ENCODE data around the gene GATA6.
"Not testable (repeated sequence)": the region's sequence is repeated elsewhere in the genome, so short reads cannot be mapped to it uniquely, and the experiment has no call there.

GATA6 gene

GRCh38 chr18:22220585-22220984 lies 51.2 kb downstream of the GATA6 start:
- not testable (repeated sequence) for H3K4me3 Mint-ChIP-seq; H3K4me1 Mint-ChIP-seq (ENCODE audit: low read depth); H3K27me3 Mint-ChIP-seq (ENCODE audit: low read depth); H3K36me3 Mint-ChIP-seq (ENCODE audit: low read depth); H3K27ac Mint-ChIP-seq; H3K9me3 Mint-ChIP-seq

GRCh38 chr18:22221350-22221749 lies 52.0 kb downstream of the GATA6 start:
- H3K9me3 Mint-ChIP-seq: peaks cover 4% of the 10 kb centered on the region
- H3K4me1 Mint-ChIP-seq (ENCODE audit: low read depth): no peaks in the 10 kb centered on the region
- no peak overlapping the region for H3K27ac Mint-ChIP-seq
- H3K27me3 Mint-ChIP-seq (ENCODE audit: low read depth): no peaks in the 10 kb centered on the region
- no peaks in the 10 kb centered on the region for H3K36me3 Mint-ChIP-seq (ENCODE audit: low read depth)
- no peak overlapping the region for H3K4me3 Mint-ChIP-seq

GRCh38 chr18:22223254-22223964 lies 54.0 kb downstream of the GATA6 start:
- H3K4me1 Mint-ChIP-seq (ENCODE audit: low read depth): no peaks in the 10 kb centered on the region
- no peaks in the 10 kb centered on the region for H3K36me3 Mint-ChIP-seq (ENCODE audit: low read depth)
- no peak overlapping the region for H3K27ac Mint-ChIP-seq
- no peaks in the 10 kb centered on the region for H3K27me3 Mint-ChIP-seq (ENCODE audit: low read depth)
- H3K4me3 Mint-ChIP-seq: no peak overlapping the region
- peaks cover 4% of the 10 kb centered on the region for H3K9me3 Mint-ChIP-seq

DNA sequence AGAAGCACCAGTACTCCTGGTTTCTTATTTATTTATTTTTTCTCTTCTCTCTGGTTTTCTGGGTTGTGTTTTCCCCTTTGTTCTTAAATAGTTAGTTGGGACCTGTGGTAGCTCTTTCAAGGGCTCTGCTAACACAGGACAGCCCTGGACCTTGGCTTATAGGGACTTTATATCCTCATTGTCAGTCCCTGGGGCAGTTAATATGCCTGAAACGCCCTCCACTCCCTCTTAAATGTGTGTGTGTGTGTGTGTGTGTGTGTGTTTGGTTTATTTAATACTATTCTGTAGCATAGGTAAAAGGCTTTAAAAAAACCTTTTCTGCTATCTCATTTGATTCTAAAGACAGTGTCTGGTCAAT lies 54.6 kb downstream of the GATA6 start:
- peaks cover 4% of the 10 kb centered on the region for H3K9me3 Mint-ChIP-seq

DNA sequence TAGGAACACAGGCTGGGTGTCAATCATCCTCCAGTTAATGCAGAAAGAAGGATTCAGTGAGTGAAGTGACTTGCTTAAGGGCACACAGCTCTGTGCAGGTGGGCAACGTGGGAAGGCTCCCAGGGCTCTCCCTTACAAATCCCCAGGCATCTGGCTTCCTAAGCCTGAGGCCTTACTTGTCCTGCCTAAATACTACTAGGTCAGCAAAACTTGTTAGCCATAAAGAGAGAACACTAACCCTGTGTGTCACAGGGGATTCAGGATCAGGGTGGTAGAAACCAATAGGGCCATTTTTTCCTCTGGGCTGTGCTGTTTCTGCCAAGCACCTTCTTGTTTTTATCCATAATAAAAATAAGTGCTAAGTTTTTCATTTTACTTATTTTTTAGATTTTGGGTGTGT lies 55.0 kb downstream of the GATA6 start:
- peaks cover 6% of the 10 kb centered on the region for H3K9me3 Mint-ChIP-seq
- H3K4me3 Mint-ChIP-seq: no peak overlapping the region
- no peak overlapping the region for H3K27ac Mint-ChIP-seq
- H3K36me3 Mint-ChIP-seq (ENCODE audit: low read depth): no peaks in the 10 kb centered on the region
- no peaks in the 10 kb centered on the region for H3K27me3 Mint-ChIP-seq (ENCODE audit: low read depth)
- no peaks in the 10 kb centered on the region for H3K4me1 Mint-ChIP-seq (ENCODE audit: low read depth)

More for the DNA sequence above, 54.6 kb downstream of the GATA6 start:
- H3K27me3 Mint-ChIP-seq (ENCODE audit: low read depth): no peaks in the 10 kb centered on the region
- no peaks in the 10 kb centered on the region for H3K4me1 Mint-ChIP-seq (ENCODE audit: low read depth)
- H3K4me3 Mint-ChIP-seq: no peak overlapping the region
- no peaks in the 10 kb centered on the region for H3K36me3 Mint-ChIP-seq (ENCODE audit: low read depth)
- no peak overlapping the region for H3K27ac Mint-ChIP-seq

DNA sequence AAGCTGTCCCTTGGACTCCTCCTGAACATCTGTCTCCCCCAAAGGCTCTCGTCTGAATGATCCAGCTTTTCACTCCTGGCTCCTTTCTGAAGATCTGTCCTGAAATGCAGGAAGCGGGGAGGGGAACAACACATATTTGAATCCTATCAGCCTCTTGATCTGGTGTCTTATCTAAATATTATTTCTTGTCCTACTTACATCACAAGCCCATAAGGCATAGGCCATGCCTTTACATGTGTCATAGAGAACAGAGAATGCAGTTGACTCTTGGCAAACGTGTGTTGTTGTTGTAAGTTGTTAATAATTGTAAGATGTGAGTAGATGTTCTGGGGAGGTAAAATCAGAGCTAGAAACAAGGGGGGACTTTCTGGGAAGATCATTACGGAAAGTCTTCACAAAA lies 57.4 kb downstream of the GATA6 start:
- H3K4me3 Mint-ChIP-seq: no peak overlapping the region
- no peaks in the 10 kb centered on the region for H3K27me3 Mint-ChIP-seq (ENCODE audit: low read depth)
- H3K4me1 Mint-ChIP-seq (ENCODE audit: low read depth): no peaks in the 10 kb centered on the region
- H3K27ac Mint-ChIP-seq: no peak overlapping the region
- H3K9me3 Mint-ChIP-seq: peaks cover 3% of the 10 kb centered on the region
- H3K36me3 Mint-ChIP-seq (ENCODE audit: low read depth): no peaks in the 10 kb centered on the region

GRCh38 chr18:22228976-22229375 lies 59.6 kb downstream of the GATA6 start:
- Mint-ChIP-seq H3K27ac (no peak overlapping the region), H3K9me3 (peaks cover 3% of the 10 kb centered on the region), H3K27me3 (ENCODE audit: low read depth) (no peaks in the 10 kb centered on the region), H3K36me3 (ENCODE audit: low read depth) (no peaks in the 10 kb centered on the region), H3K4me1 (ENCODE audit: low read depth) (no peaks in the 10 kb centered on the region), H3K4me3 (no peak overlapping the region)

DNA sequence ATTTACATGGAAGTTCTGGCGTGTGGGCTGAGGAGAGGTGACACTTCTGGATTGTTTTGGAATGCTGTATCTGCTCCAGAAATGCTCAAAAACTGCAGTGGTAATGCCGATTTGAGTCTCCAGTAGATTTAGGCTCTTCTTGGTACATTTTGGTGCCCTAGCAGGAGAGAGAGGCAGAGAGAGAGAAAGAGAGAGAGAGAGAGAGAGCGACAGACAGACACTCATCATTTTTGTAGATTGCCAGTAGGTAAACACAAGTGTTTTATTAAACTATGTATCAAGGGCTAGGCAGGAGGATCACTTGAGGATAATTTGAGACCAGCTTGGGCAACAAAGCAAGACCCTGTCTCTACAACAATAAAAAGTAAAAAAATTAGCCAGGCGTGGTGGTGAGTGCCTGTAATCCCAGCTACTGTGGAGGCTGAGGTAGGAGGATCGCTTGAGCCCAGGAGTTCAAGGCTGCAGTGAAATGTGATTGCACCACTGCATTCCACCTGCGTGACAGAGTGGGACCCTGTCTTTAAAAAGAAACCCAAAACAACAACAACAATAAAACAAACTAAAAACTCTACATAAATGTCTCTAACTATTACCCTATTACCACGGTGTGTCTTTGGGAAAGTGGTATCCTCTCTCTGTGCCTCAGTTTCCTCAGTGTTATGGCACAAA lies 60.2 kb downstream of the GATA6 start:
- H3K27me3 Mint-ChIP-seq (ENCODE audit: low read depth): no peaks in the 10 kb centered on the region
- no peaks in the 10 kb centered on the region for H3K4me1 Mint-ChIP-seq (ENCODE audit: low read depth)
- no peak overlapping the region for H3K4me3 Mint-ChIP-seq
- H3K9me3 Mint-ChIP-seq: peaks cover 3% of the 10 kb centered on the region
- H3K27ac Mint-ChIP-seq: no peak overlapping the region
- no peaks in the 10 kb centered on the region for H3K36me3 Mint-ChIP-seq (ENCODE audit: low read depth)

- Mint-ChIP-seq H3K9me3 (peaks cover 3% of the 10 kb centered on the region), H3K4me1 (ENCODE audit: low read depth) (no peaks in the 10 kb centered on the region), H3K36me3 (ENCODE audit: low read depth) (no peaks in the 10 kb centered on the region), H3K27me3 (ENCODE audit: low read depth) (no peaks in the 10 kb centered on the region), H3K27ac (no peak overlapping the region), H3K4me3 (no peak overlapping the region)
Measured at GRCh38 chr18:22230471-22230945, 61.1 kb downstream of the GATA6 start.

DNA sequence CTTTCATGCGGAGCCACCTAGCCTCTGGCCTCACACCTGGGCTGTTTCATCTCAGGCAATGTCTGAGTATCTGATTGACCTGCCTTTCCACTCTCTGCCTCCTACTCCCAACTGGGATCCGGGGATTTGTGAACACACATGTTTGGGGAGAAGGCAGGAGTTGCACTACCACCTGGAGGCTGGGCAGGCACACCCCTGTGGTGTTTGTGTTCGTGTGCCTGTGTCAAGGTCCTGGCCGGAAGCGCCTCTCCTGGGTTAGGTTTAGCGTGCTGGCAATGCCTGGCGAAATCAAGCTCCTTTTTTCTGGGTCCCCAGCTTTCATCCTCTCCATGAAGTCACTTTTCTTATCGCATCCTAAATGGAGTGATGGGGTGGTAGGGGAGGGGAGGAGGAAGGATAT lies 63.9 kb downstream of the GATA6 start:
- H3K4me1 Mint-ChIP-seq (ENCODE audit: low read depth): no peaks in the 10 kb centered on the region
- no peaks in the 10 kb centered on the region for H3K27me3 Mint-ChIP-seq (ENCODE audit: low read depth)
- H3K4me3 Mint-ChIP-seq: no peak overlapping the region
- no peaks in the 10 kb centered on the region for H3K36me3 Mint-ChIP-seq (ENCODE audit: low read depth)
- no peak overlapping the region for H3K27ac Mint-ChIP-seq
- peaks cover 8% of the 10 kb centered on the region for H3K9me3 Mint-ChIP-seq

- no peak overlapping the region for H3K4me3 Mint-ChIP-seq
- H3K27ac Mint-ChIP-seq: no peak overlapping the region
- H3K4me1 Mint-ChIP-seq (ENCODE audit: low read depth): no peaks in the 10 kb centered on the region
- no peaks in the 10 kb centered on the region for H3K36me3 Mint-ChIP-seq (ENCODE audit: low read depth)
- H3K9me3 Mint-ChIP-seq: peaks cover 5% of the 10 kb centered on the region
- no peaks in the 10 kb centered on the region for H3K27me3 Mint-ChIP-seq (ENCODE audit: low read depth)
Measured at GRCh38 chr18:22238036-22238435, 68.6 kb downstream of the GATA6 start.

DNA sequence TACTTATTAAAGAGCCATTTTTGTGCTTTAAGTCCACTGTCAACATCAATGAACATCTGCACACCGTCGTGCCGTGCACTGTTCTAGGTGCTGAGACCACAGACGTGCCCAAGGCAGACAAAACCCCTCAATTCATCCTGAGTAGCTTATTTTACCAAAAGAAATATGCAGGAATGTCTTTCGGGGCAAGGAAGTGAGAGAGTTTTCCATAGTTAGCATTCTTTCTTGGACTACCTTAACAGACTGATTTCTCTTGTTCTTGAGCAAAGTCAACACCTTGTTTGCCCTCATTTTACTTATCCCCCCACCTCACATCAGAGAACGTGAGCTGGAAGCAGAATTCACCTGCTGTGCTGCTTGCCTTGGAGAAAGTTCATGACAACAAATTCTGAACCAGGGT lies 69.3 kb downstream of the GATA6 start:
- Mint-ChIP-seq H3K27me3 (ENCODE audit: low read depth) (no peaks in the 10 kb centered on the region), H3K4me3 (no peak overlapping the region), H3K36me3 (ENCODE audit: low read depth) (no peaks in the 10 kb centered on the region), H3K9me3 (peaks cover 5% of the 10 kb centered on the region), H3K4me1 (ENCODE audit: low read depth) (no peaks in the 10 kb centered on the region), H3K27ac (no peak overlapping the region)

- peaks cover 3% of the 10 kb centered on the region for H3K9me3 Mint-ChIP-seq
- H3K27ac Mint-ChIP-seq: no peak overlapping the region
- no peaks in the 10 kb centered on the region for H3K4me1 Mint-ChIP-seq (ENCODE audit: low read depth)
- H3K36me3 Mint-ChIP-seq (ENCODE audit: low read depth): no peaks in the 10 kb centered on the region
- H3K27me3 Mint-ChIP-seq (ENCODE audit: low read depth): no peaks in the 10 kb centered on the region
- no peak overlapping the region for H3K4me3 Mint-ChIP-seq
Measured at GRCh38 chr18:22241921-22242361, 72.6 kb downstream of the GATA6 start.

DNA sequence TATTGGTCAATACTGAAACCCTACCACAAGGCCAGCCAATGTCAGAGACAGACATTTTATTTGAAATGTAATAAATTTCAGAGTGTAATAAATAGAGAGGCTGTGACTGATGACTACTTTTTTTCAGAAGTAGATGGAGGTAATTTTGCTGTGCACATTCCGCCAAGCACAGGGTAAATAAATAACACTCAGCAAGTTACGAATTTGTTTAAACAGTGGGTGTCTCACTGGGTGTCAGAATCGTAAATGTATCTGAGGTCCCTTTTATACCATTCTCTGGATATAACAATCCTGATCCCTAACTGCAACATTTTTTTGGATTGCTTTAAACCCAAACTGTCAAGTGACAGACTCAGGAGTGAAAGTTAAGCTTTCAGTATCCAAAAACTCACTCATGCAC lies 74.1 kb downstream of the GATA6 start:
- Mint-ChIP-seq H3K27me3 (ENCODE audit: low read depth) (no peaks in the 10 kb centered on the region), H3K36me3 (ENCODE audit: low read depth) (no peaks in the 10 kb centered on the region), H3K4me3 (no peak overlapping the region), H3K9me3 (no peaks in the 10 kb centered on the region), H3K4me1 (ENCODE audit: low read depth) (no peaks in the 10 kb centered on the region), H3K27ac (no peak overlapping the region)

DNA sequence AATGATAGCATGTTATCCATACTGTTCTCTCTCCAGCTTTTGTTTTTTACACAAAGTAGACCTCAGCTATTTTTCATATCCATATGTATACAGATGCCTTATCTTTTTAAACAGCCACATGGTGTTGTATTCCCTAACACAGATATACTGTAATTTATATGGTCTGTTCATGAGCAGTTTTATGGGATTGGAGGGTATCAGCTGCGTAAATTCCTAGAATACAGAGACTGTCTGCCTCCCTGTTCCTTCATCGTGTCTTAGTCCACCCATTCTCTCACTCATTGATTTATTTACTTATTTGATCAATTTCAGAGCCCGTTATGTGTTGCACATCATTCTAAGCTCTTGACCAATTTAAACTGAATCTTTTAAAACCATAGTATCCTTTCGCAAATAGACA lies 80.6 kb downstream of the GATA6 start:
- no peak overlapping the region for H3K27ac Mint-ChIP-seq
- no peak overlapping the region for H3K4me3 Mint-ChIP-seq
- peaks cover 4% of the 10 kb centered on the region for H3K27me3 Mint-ChIP-seq (ENCODE audit: low read depth)
- no peaks in the 10 kb centered on the region for H3K36me3 Mint-ChIP-seq (ENCODE audit: low read depth)
- no peaks in the 10 kb centered on the region for H3K9me3 Mint-ChIP-seq
- no peaks in the 10 kb centered on the region for H3K4me1 Mint-ChIP-seq (ENCODE audit: low read depth)
